Skeletal muscle satellite cell (primary cell): ENCODE results near the gene SORBS1.

Experiments used
- H3K27me3 ChIP-seq: 2 replicates; pipeline ENCODE4 v1.7.0; 2013; ENCODE audit warnings: low read length; ENCODE audit not compliant: control insufficient read depth, insufficient read depth
- H3K36me3 ChIP-seq: 2 replicates; pipeline ENCODE4 v1.7.0; 2013; ENCODE audit warnings: mild to moderate bottlenecking, control low read depth, low read length; ENCODE audit not compliant: insufficient read depth
- H3K4me1 ChIP-seq: 2 replicates; pipeline ENCODE4 v1.7.0; 2013; ENCODE audit warnings: low read length; ENCODE audit not compliant: control insufficient read depth, insufficient read depth
- H3K4me2 ChIP-seq: 2 replicates; pipeline ENCODE4 v1.7.0; 2013; ENCODE audit warnings: mild to moderate bottlenecking, low read length
- H3K4me3 ChIP-seq: 2 replicates; pipeline ENCODE4 v1.7.0; 2013; ENCODE audit warnings: low read length
- H3K9ac ChIP-seq: 2 replicates; pipeline ENCODE4 v1.7.0; 2013; ENCODE audit warnings: mild to moderate bottlenecking, low read depth, low read length, moderate library complexity
- H3K9me3 ChIP-seq: replicated peaks from 2 replicates; pipeline ENCODE4 v1.7.0; 2013; ENCODE audit warnings: mild to moderate bottlenecking, control low read depth, low read length

The SORBS1 gene

GRCh38 chr10:95508730-95509129 lies 52.4 kb downstream of the SORBS1 start:
- H3K27me3 ChIP-seq, result no peaks in the 10 kb centered on the region
- H3K9me3 ChIP-seq, result no peaks in the 10 kb centered on the region
- H3K9ac ChIP-seq, result no peak overlapping the region
- no peak overlapping the region for H3K4me3 ChIP-seq
- H3K36me3 ChIP-seq, result no peaks in the 10 kb centered on the region
- no peak overlapping the region for H3K4me2 ChIP-seq
- H3K4me1 ChIP-seq, result peaks cover 4% of the 10 kb centered on the region

- Histone ChIP-seq H3K36me3 (no peaks in the 10 kb centered on the region), H3K4me3 (no peak overlapping the region), H3K27me3 (no peaks in the 10 kb centered on the region), H3K9ac (no peak overlapping the region), H3K4me1 (no peaks in the 10 kb centered on the region), H3K9me3 (no peaks in the 10 kb centered on the region), H3K4me2 (no peak overlapping the region)
Observed at GRCh38 chr10:95506056-95506737, 55.0 kb downstream of the SORBS1 start.

- no peaks in the 10 kb centered on the region for H3K27me3 ChIP-seq
- H3K9me3 ChIP-seq, result no peaks in the 10 kb centered on the region
- no peaks in the 10 kb centered on the region for H3K36me3 ChIP-seq
- no peaks in the 10 kb centered on the region for H3K4me1 ChIP-seq
- H3K9ac ChIP-seq, result no peak overlapping the region
- H3K4me3 ChIP-seq, result no peak overlapping the region
- no peak overlapping the region for H3K4me2 ChIP-seq
Observed at GRCh38 chr10:95505641-95506040, 55.5 kb downstream of the SORBS1 start.

- Histone ChIP-seq H3K9me3 (no peaks in the 10 kb centered on the region), H3K27me3 (no peaks in the 10 kb centered on the region), H3K9ac (no peak overlapping the region), H3K4me2 (no peak overlapping the region), H3K4me1 (no peaks in the 10 kb centered on the region), H3K36me3 (no peaks in the 10 kb centered on the region), H3K4me3 (no peak overlapping the region)
Observed at GRCh38 chr10:95505084-95505610, 56.0 kb downstream of the SORBS1 start.

- Histone ChIP-seq H3K27me3 (no peaks in the 10 kb centered on the region), H3K9me3 (no peaks in the 10 kb centered on the region), H3K4me2 (no peak overlapping the region), H3K36me3 (no peaks in the 10 kb centered on the region), H3K9ac (no peak overlapping the region), H3K4me1 (no peaks in the 10 kb centered on the region), H3K4me3 (no peak overlapping the region)
Observed at GRCh38 chr10:95504246-95504691, 56.9 kb downstream of the SORBS1 start.

GRCh38 chr10:95503526-95503925 lies 57.6 kb downstream of the SORBS1 start:
- H3K4me1 ChIP-seq, result no peaks in the 10 kb centered on the region
- no peak overlapping the region for H3K9ac ChIP-seq
- no peaks in the 10 kb centered on the region for H3K27me3 ChIP-seq
- H3K4me3 ChIP-seq, result no peak overlapping the region
- no peaks in the 10 kb centered on the region for H3K9me3 ChIP-seq
- no peak overlapping the region for H3K4me2 ChIP-seq
- H3K36me3 ChIP-seq, result no peaks in the 10 kb centered on the region

DNA sequence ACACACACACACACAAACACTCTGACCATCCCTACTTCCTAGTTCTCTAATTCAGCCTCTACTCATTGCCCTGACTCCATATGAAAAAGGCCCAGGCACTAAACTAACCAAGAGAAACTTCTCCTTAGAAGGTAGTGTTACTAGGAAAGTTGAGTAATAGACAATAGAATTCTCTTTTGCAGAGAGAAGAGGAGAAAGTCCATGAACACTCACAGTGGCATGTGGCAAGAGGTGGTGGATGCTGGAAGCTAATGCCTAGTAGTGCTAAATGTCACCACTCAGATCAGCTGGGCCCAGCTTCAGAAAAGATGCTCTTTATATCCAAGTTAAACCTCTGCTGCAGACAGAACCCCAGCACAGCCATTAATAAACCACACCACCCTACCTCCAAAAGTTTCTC lies 58.2 kb downstream of the SORBS1 start:
- Histone ChIP-seq H3K9me3 (no peaks in the 10 kb centered on the region), H3K9ac (no peak overlapping the region), H3K36me3 (no peaks in the 10 kb centered on the region), H3K27me3 (no peaks in the 10 kb centered on the region), H3K4me1 (no peaks in the 10 kb centered on the region), H3K4me3 (no peak overlapping the region), H3K4me2 (no peak overlapping the region)

GRCh38 chr10:95502377-95502776 lies 58.8 kb downstream of the SORBS1 start:
- Histone ChIP-seq H3K9ac (no peak overlapping the region), H3K4me2 (no peak overlapping the region), H3K36me3 (no peaks in the 10 kb centered on the region), H3K4me1 (no peaks in the 10 kb centered on the region), H3K9me3 (no peaks in the 10 kb centered on the region), H3K4me3 (no peak overlapping the region), H3K27me3 (no peaks in the 10 kb centered on the region)

DNA sequence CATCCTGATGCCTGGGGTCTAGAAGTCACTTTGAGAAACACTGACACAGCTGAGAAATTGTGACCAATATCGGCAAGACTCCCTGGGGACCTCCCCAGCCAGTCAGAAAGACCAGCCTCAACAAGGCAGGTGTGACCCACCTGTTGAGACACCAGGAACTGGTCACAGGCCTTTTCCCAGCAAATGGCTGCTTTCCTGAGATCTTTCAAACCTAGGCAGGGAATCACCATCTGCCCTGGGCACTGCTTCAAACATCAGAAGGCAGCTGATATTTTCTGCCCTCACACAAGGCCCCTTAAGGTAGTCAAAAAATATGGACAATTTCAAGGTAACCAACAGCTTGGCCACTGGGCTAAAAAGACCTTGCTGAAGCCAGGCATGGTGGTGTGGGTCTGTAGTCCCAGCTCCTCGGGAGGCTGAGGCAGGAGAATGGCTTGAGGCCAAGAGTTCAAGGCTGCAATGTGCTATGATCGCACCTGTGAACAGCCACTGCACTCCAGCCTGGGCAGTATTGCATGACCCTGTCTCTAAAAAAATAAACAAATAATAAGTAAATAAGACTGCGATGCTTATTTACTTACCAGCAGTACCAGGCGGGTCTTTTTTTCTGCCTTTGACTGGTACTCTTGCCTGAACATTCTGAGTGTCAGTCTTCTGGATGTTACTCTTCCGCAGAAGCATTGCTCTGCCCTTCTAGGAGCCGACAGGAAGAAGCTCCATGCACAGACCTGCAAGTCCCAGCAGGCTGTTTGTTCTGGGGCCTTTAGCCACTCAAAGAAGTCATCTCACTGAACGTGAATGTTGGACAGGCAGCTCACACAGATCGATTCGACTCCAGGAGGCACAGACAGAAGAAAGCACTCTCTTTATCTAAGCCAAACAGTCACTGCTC lies 59.7 kb downstream of the SORBS1 start:
- H3K36me3 ChIP-seq, result no peaks in the 10 kb centered on the region
- H3K4me1 ChIP-seq, result no peaks in the 10 kb centered on the region
- H3K27me3 ChIP-seq, result no peaks in the 10 kb centered on the region
- H3K9me3 ChIP-seq, result no peaks in the 10 kb centered on the region
- H3K4me3 ChIP-seq, result no peak overlapping the region
- no peak overlapping the region for H3K9ac ChIP-seq
- H3K4me2 ChIP-seq, result no peak overlapping the region

DNA sequence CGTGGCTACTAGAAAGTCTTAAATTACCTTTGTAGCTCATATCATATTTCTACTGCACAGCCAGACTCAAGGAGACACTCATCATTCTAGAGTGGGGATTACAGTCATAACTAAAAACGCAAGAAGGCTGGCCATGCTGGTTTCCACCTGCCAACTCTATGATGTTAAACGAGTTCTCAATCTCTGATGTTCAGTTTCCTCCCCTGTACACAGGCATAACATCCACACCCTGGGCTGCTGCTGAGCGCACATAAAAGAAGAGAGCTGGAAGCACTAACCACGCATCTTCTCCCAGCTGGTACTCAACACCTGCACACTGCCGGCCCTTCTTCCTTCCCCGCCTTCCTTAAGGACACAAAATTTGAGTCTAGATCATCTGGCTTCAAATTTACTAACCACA lies 60.5 kb downstream of the SORBS1 start:
- Histone ChIP-seq H3K4me3 (no peak overlapping the region), H3K27me3 (no peaks in the 10 kb centered on the region), H3K9me3 (no peaks in the 10 kb centered on the region), H3K9ac (no peak overlapping the region), H3K4me1 (no peaks in the 10 kb centered on the region), H3K4me2 (no peak overlapping the region), H3K36me3 (no peaks in the 10 kb centered on the region)

- no peaks in the 10 kb centered on the region for H3K4me1 ChIP-seq
- H3K9ac ChIP-seq, result no peak overlapping the region
- no peaks in the 10 kb centered on the region for H3K9me3 ChIP-seq
- no peaks in the 10 kb centered on the region for H3K27me3 ChIP-seq
- H3K36me3 ChIP-seq, result no peaks in the 10 kb centered on the region
- no peak overlapping the region for H3K4me2 ChIP-seq
- no peak overlapping the region for H3K4me3 ChIP-seq
Observed at GRCh38 chr10:95500097-95500496, 61.1 kb downstream of the SORBS1 start.
